Small intestine (tissue), 7 donors: ENCODE measurements around the gene WDR82. TPM values are rescaled to one million over a fixed set of nuclear protein-coding genes. Genes with fewer than 3 reads are reported as not detected.
A peak's percentile ranks its signal among the peaks of the same experiment; 100 is the strongest.

Source experiments
- DNase-seq, 2 donors: peaks; one replicate each; pipeline versions ENCODE4 v3.0.0 to v3.0.0-alpha.2; 2013
- FAIRE-seq: peaks from 2 replicates; lab custom pipeline; 2012; peaks lifted over from hg19 to GRCh38; lab: Jason Lieb, UNC
- H3K27ac ChIP-seq, 3 donors: one replicate each; pipeline ENCODE4 v1.5.1; 2013; ENCODE audit warnings: low read length in 2 of 3, mild to moderate bottlenecking in 2 of 3, control low read depth in 1 of 3, inconsistent platforms in 1 of 3, low read depth in 1 of 3, moderate library complexity in 1 of 3
- H3K27me3 ChIP-seq, 3 donors: one replicate each; pipeline ENCODE4 v1.6.1; 2013; ENCODE audit warnings: low read length in 3 of 3, inconsistent platforms in 1 of 3; ENCODE audit not compliant: control insufficient read depth in 3 of 3, insufficient read depth in 3 of 3
- H3K36me3 ChIP-seq, 3 donors: one replicate each; pipeline ENCODE4 v1.6.1; 2013; ENCODE audit warnings: low read length in 3 of 3, inconsistent platforms in 1 of 3, low read depth in 1 of 3, mild to moderate bottlenecking in 1 of 3, moderate library complexity in 1 of 3; ENCODE audit not compliant: control insufficient read depth in 3 of 3, insufficient read depth in 2 of 3
- H3K4me1 ChIP-seq, 3 donors: one replicate each; pipeline ENCODE4 v1.6.1; 2013; ENCODE audit warnings: low read length in 2 of 3, inconsistent platforms in 1 of 3, low read depth in 1 of 3, mild to moderate bottlenecking in 1 of 3, moderate library complexity in 1 of 3; ENCODE audit not compliant: control insufficient read depth in 3 of 3, insufficient read depth in 2 of 3
- H3K4me3 ChIP-seq, 3 donors: one replicate each; pipeline ENCODE4 v1.5.1; 2013; ENCODE audit warnings: low read length in 3 of 3, control low read depth in 1 of 3, inconsistent platforms in 1 of 3, low read depth in 1 of 3, mild to moderate bottlenecking in 1 of 3, moderate library complexity in 1 of 3
- H3K9me3 ChIP-seq, 2 donors: one replicate each; pipeline ENCODE4 v1.6.1; 2013; ENCODE audit warnings: low read depth in 1 of 2, low read length in 1 of 2; ENCODE audit not compliant: control insufficient read depth in 2 of 2, insufficient read depth in 1 of 2
- WGBS, 3 donors: extraction: QIAGEN DNeasy Blood & Tissue Kit; methylation state at CpG; one replicate each; pipeline ENCODE4 v1.1.7; 2013; 5-methylcytosine and 5-hydroxymethylcytosine counted together
- polyA plus RNA-seq, 4 donors: library from polyadenylated mRNA; stranded (reverse) in 3 of 4; unstranded in 1 of 4; fragments of 200-250 nt in 3 of 4; fragments of 120-200 nt in 1 of 4; gene quantifications; one replicate each; pipeline versions ENCODE4 v1.2.1 to v1.2.3, GENCODE V29; 2013
- donor health status: healthy with polysubstance abuse.
- donor health status: control.
- donor health status: control.
- donor health status: Bipolar disorder and iron deficiency.
- donor health status: healthy.

Gene WDR82
- polyA plus RNA-seq, 4 donors, result 25.9 to 64.3 (median 36.1) TPM

GRCh38 chr3:52227766-52228165 lies 50.7 kb downstream of the WDR82 start:
- no peaks in the 10 kb centered on the region for H3K4me1 ChIP-seq
- H3K9me3 ChIP-seq, result no peaks in the 10 kb centered on the region
- DNase-seq (no peak), FAIRE-seq (no peak)
- H3K27me3 ChIP-seq, result no peaks in the 10 kb centered on the region
- peaks cover 14 to 53% (median 18%) of the 10 kb centered on the region in 3 donors for H3K36me3 ChIP-seq
- WGBS, 3 donors, result 76 to 91% (median 86%) methylated on average over 7 of the region's 7 CpGs
- H3K4me3 ChIP-seq, result no peak overlapping the region
- no peak overlapping the region for H3K27ac ChIP-seq

GRCh38 chr3:52227117-52227516 lies 51.3 kb downstream of the WDR82 start:
- 87 to 100% (median 96%) methylated on average over 4 of the region's 4 CpGs for WGBS, 3 donors
- H3K4me1 ChIP-seq, result no peaks in the 10 kb centered on the region
- H3K4me3 ChIP-seq, result no peak overlapping the region
- FAIRE-seq (no peak), DNase-seq (no peak)
- H3K27me3 ChIP-seq, result no peaks in the 10 kb centered on the region
- no peaks in the 10 kb centered on the region for H3K9me3 ChIP-seq
- peaks cover 14 to 54% (median 18%) of the 10 kb centered on the region in 3 donors for H3K36me3 ChIP-seq
- H3K27ac ChIP-seq, result no peak overlapping the region

- Histone ChIP-seq H3K36me3 (peaks cover 14 to 46% (median 18%) of the 10 kb centered on the region in 3 donors), H3K27me3 (no peaks in the 10 kb centered on the region), H3K4me1 (no peaks in the 10 kb centered on the region), H3K4me3 (no peak overlapping the region), H3K27ac (peak overlapping the region in 1 of 3 donors; percentile 63), H3K9me3 (no peaks in the 10 kb centered on the region)
- DNase-seq (no peak), FAIRE-seq (no peak)
- WGBS, 3 donors, result 74 to 94% (median 75%) methylated on average over 5 of the region's 5 CpGs
These were observed 52.1 kb downstream of the WDR82 start for GRCh38 chr3:52226229-52226817.

- 65 to 66% (median 66%) methylated on average over 8 to 9 of the region's 9 CpGs for WGBS, 3 donors
- H3K9me3 ChIP-seq, result no peaks in the 10 kb centered on the region
- FAIRE-seq (no peak), DNase-seq (peak in 1 of 2 donors; percentile 53)
- no peaks in the 10 kb centered on the region for H3K27me3 ChIP-seq
- H3K27ac ChIP-seq, result peak within 1 kb of the TSS in 1 of 3 donors; percentile 63
- H3K36me3 ChIP-seq, result peaks cover 7 to 39% (median 18%) of the 10 kb centered on the region in 3 donors
- no peak within 1 kb of the TSS for H3K4me3 ChIP-seq
- H3K4me1 ChIP-seq, result peaks cover 0 to 2% (median under 1%) of the 10 kb centered on the region in 3 donors
These were observed 52.8 kb downstream of the WDR82 start, which contains the start of gene TLR9 for GRCh38 chr3:52225452-52226228. TSS of gene TLR9 (minus strand) at chr3:52225645. CDS start at chr3:52225529, 116 bp downstream.

GRCh38 chr3:52223449-52224408 lies 54.7 kb downstream of the WDR82 start:
- H3K9me3 ChIP-seq, result no peaks in the 10 kb centered on the region
- H3K27me3 ChIP-seq, result no peaks in the 10 kb centered on the region
- no peak for FAIRE-seq
- no peak overlapping the region for H3K27ac ChIP-seq
- DNase-seq, result no peak
- H3K4me1 ChIP-seq, result peaks cover 0 to 8% (median 2%) of the 10 kb centered on the region in 3 donors
- H3K4me3 ChIP-seq, result no peak overlapping the region
- 94 to 95% (median 94%) methylated on average over 32 of the region's 32 CpGs for WGBS, 3 donors
- peaks cover 0 to 20% (median under 1%) of the 10 kb centered on the region in 3 donors for H3K36me3 ChIP-seq

GRCh38 chr3:52222319-52223221 lies 55.9 kb downstream of the WDR82 start:
- Histone ChIP-seq H3K27me3 (no peaks in the 10 kb centered on the region), H3K4me3 (no peak overlapping the region), H3K4me1 (peaks cover 4 to 15% (median 5%) of the 10 kb centered on the region in 3 donors), H3K36me3 (peaks cover 0 to 9% (median 0%) of the 10 kb centered on the region in 3 donors), H3K9me3 (no peaks in the 10 kb centered on the region), H3K27ac (no peak overlapping the region)
- DNase-seq (no peak), FAIRE-seq (no peak)
- WGBS, 3 donors, result 93% methylated on average over 40 to 41 of the region's 41 CpGs

- WGBS, 3 donors, result 84 to 89% (median 87%) methylated on average over 34 of the region's 34 CpGs
- Histone ChIP-seq H3K36me3 (peaks cover 0 to 10% (median 0%) of the 10 kb centered on the region in 3 donors), H3K4me1 (peaks cover 4 to 23% (median 5%) of the 10 kb centered on the region in 3 donors), H3K27ac (no peak overlapping the region), H3K27me3 (no peaks in the 10 kb centered on the region), H3K4me3 (no peak overlapping the region), H3K9me3 (no peaks in the 10 kb centered on the region)
- FAIRE-seq (no peak), DNase-seq (no peak)
These were observed 56.7 kb downstream of the WDR82 start for GRCh38 chr3:52221563-52222318.
